B cell (primary cell): ENCODE results near the gene SFSWAP. TPM values are rescaled to one million over a fixed set of nuclear protein-coding genes. Genes with fewer than 3 reads are reported as not detected.

Source experiments
- ATAC-seq: fragments of 200-7000 bp; cut with Tn5 transposase; one replicate; pipeline ENCODE4 v1.10.0; 2021; ENCODE audit warnings: low read depth, mild to moderate bottlenecking, moderate number of reproducible peaks, moderate library complexity
- CTCF ChIA-PET: fragments of 350-600 bp; sonication (Branson Sonifier 250); formaldehyde crosslinking; loops from one replicate; lab custom pipeline; 2021; ENCODE audit warnings: antibody characterized with exemption, inconsistent platforms; lab: Charles Lee
- POLR2A ChIA-PET: fragments of 350-600 bp; sonication (Branson Sonifier 250); formaldehyde crosslinking; loops from one replicate; lab custom pipeline; 2021; ENCODE audit warnings: antibody characterized with exemption; lab: Charles Lee
- DNase-seq: peaks from one replicate; pipeline ENCODE4 v3.0.0; 2013
- H2AFZ ChIP-seq: 2 replicates; pipeline ENCODE4 v1.6.1; 2012; ENCODE audit warnings: mild to moderate bottlenecking, low read depth, low read length; ENCODE audit not compliant: insufficient read depth, poor library complexity, severe bottlenecking
- H3K27ac ChIP-seq, 2 donors: 1 replicate in 1 of 2; 2 replicates in 1 of 2; pipeline ENCODE4 v1.5.1; 2012 to 2013; ENCODE audit warnings: low read length in 2 of 2, mild to moderate bottlenecking in 2 of 2, moderate library complexity in 1 of 2
- H3K27me3 ChIP-seq, 4 experiments: fragments of 200-600 bp in 1 of 4; sonication (generic) in 1 of 4; replicated peaks in 1 of 4; 1 replicate in 2 of 4; 2 replicates in 2 of 4; pipeline versions ENCODE4 v1.6.1 to v1.7.0; 2013 to 2016; ENCODE audit warnings: low read length in 3 of 4, mild to moderate bottlenecking in 2 of 4, mixed read lengths in 1 of 4, moderate library complexity in 1 of 4; ENCODE audit not compliant: insufficient read depth in 4 of 4, control insufficient read depth in 3 of 4; ENCODE audit errors: control extremely low read depth in 1 of 4
- H3K36me3 ChIP-seq, 2 experiments: replicated peaks in 1 of 2; 1 replicate in 1 of 2; 2 replicates in 1 of 2; pipeline versions ENCODE4 v1.6.1 to v1.7.1; 2013; ENCODE audit warnings: low read length in 1 of 2; ENCODE audit not compliant: insufficient read depth in 2 of 2, control insufficient read depth in 1 of 2; ENCODE audit errors: control extremely low read depth in 1 of 2, extremely low read depth in 1 of 2
- H3K4me1 ChIP-seq, 2 donors: fragments of 200-600 bp in 1 of 2; sonication (generic) in 1 of 2; 1 replicate in 1 of 2; 2 replicates in 1 of 2; pipeline versions ENCODE4 v1.5.1 to v1.6.1; 2013 to 2017; ENCODE audit warnings: low read length in 2 of 2; ENCODE audit not compliant: control insufficient read depth in 2 of 2, insufficient read depth in 2 of 2
- H3K4me2 ChIP-seq: replicated peaks from 2 replicates; pipeline ENCODE3; 2012; ENCODE audit warnings: mild to moderate bottlenecking, low read depth, low read length; ENCODE audit not compliant: poor library complexity, severe bottlenecking
- H3K4me3 ChIP-seq, 5 experiments: fragments of 200-600 bp in 1 of 5; sonication (generic) in 1 of 5; 1 replicate in 3 of 5; 2 replicates in 2 of 5; pipeline versions ENCODE4 v1.5.1 to v1.7.0; 2011 to 2016; ENCODE audit warnings: low read length in 4 of 5, mild to moderate bottlenecking in 4 of 5, low read depth in 2 of 5, control low read depth in 1 of 5, moderate library complexity in 1 of 5; ENCODE audit not compliant: insufficient read depth in 1 of 5; ENCODE audit errors: control extremely low read depth in 1 of 5, extremely low read depth in 1 of 5
- H3K79me2 ChIP-seq: fragments of 200-600 bp; sonication (generic); one replicate; pipeline ENCODE4 v1.6.0; 2016; ENCODE audit warnings: low read length; ENCODE audit not compliant: control insufficient read depth, insufficient read depth
- H3K9ac ChIP-seq: fragments of 200-600 bp; sonication (generic); 2 replicates; pipeline ENCODE4 v1.6.1; 2017; ENCODE audit warnings: mild to moderate bottlenecking, low read length, moderate library complexity
- H3K9me3 ChIP-seq, 3 donors: one replicate each; pipeline versions ENCODE4 v1.6.1 to v1.7.1; 2013; ENCODE audit warnings: low read length in 2 of 3; ENCODE audit not compliant: control insufficient read depth in 2 of 3, insufficient read depth in 1 of 3; ENCODE audit errors: control extremely low read depth in 1 of 3
- H4K20me1 ChIP-seq: 2 replicates; pipeline ENCODE4 v1.6.0; 2012; ENCODE audit warnings: mild to moderate bottlenecking, low read length; ENCODE audit not compliant: insufficient read depth, control insufficient read depth, poor library complexity, severe bottlenecking
- H3K27ac Mint-ChIP-seq: one replicate; pipeline ENCODE4 v1.8.0; 2021; ENCODE audit warnings: mixed read lengths
- H3K27me3 Mint-ChIP-seq: one replicate; pipeline ENCODE4 v1.8.0; 2021; ENCODE audit warnings: mixed read lengths
- H3K4me1 Mint-ChIP-seq: one replicate; pipeline ENCODE4 v1.8.0; 2021; ENCODE audit warnings: mixed read lengths
- H3K4me3 Mint-ChIP-seq: one replicate; pipeline ENCODE4 v1.8.0; 2021; ENCODE audit warnings: mixed read lengths
- H3K9me3 Mint-ChIP-seq: one replicate; pipeline ENCODE4 v1.8.0; 2022; ENCODE audit warnings: mixed read lengths; ENCODE audit not compliant: insufficient read depth
- CTCF ChIP-seq: fragments of 200-600 bp; IDR thresholded peaks from one replicate; pipeline ENCODE4 v1.8.0; 2022; ENCODE audit warnings: antibody characterized with exemption, mild to moderate bottlenecking
- EZH2 ChIP-seq: IDR thresholded peaks from 2 replicates; pipeline ENCODE4 v1.6.1; 2012; ENCODE audit warnings: borderline replicate concordance, low read depth, mild to moderate bottlenecking, moderate library complexity, low read length; ENCODE audit not compliant: insufficient read depth, poor library complexity, severe bottlenecking
- WGBS: methylation state at CpG from one replicate; pipeline ENCODE4 v1.1.5; 2013; ENCODE audit warnings: missing lambda C conversion rate; ENCODE audit not compliant: insufficient coverage; 5-methylcytosine and 5-hydroxymethylcytosine counted together
- intact Hi-C: fragments of 100-400 bp; cut with micrococcal nuclease; formaldehyde crosslinking; loops from one replicate; pipeline ENCODE4 v1.10.0; 2022
- polyA plus RNA-seq: library from polyadenylated mRNA; depleted of rRNA; stranded (reverse); fragments of >200 nt; gene quantifications from 2 replicates; pipeline ENCODE4 v1.2.3, GENCODE V29; 2012
- total RNA-seq, 2 donors: library from RNA; stranded (reverse); fragments of 120-200 nt in 1 of 2; gene quantifications; 1 replicate in 1 of 2; 2 replicates in 1 of 2; pipeline versions ENCODE4 v1.2.3 to v1.2.4, GENCODE V29; 2013 to 2022

Gene SFSWAP
- total and polyA plus RNA-seq, 2 donors (not counting 1 experiment from before 2014, with no cell fraction given) = 69.3 to 122 TPM

GRCh38 chr12:131799828-131800593 lies 89.1 kb downstream of the SFSWAP start:
- no peaks in the 10 kb centered on the region for H4K20me1 ChIP-seq
- no peak overlapping the region for H3K4me2 ChIP-seq
- H3K27me3 ChIP-seq = no peaks in the 10 kb centered on the region
- CTCF ChIA-PET = no interaction called here
- Mint-ChIP-seq H3K9me3 (no peaks in the 10 kb centered on the region), H3K27me3 (no peaks in the 10 kb centered on the region), H3K27ac (no peak overlapping the region), H3K4me1 (peaks cover 30% of the 10 kb centered on the region), H3K4me3 (no peak overlapping the region)
- no peak for DNase-seq
- POLR2A ChIA-PET = no interaction called here
- no peak overlapping the region for H3K27ac ChIP-seq
- H3K4me1 ChIP-seq = peaks cover 21 to 34% of the 10 kb centered on the region in 2 donors
- peaks cover 0 to 6% (median 0%) of the 10 kb centered on the region in 3 donors for H3K9me3 ChIP-seq
- WGBS = 98% methylated on average over 27 of the region's 29 CpGs
- no peak overlapping the region for H3K9ac ChIP-seq
- peaks cover 0 to 42% of the 10 kb centered on the region in 2 experiments for H3K36me3 ChIP-seq
- no peak overlapping the region for H2AFZ ChIP-seq
- no peak for ATAC-seq
- no peak overlapping the region for H3K4me3 ChIP-seq
- H3K79me2 ChIP-seq = no peaks in the 10 kb centered on the region
- TF ChIP-seq CTCF = no peak
- TF ChIP-seq EZH2 = no peak
- intact Hi-C loops = no loop called here

- intact Hi-C loops = no loop called here
- Histone ChIP-seq H3K4me1 (peaks cover 16 to 28% of the 10 kb centered on the region in 2 donors), H3K9me3 (peaks cover 0 to 6% (median 0%) of the 10 kb centered on the region in 3 donors), H3K36me3 (peaks cover 0 to 42% of the 10 kb centered on the region in 2 experiments), H3K4me2 (no peak overlapping the region), H3K4me3 (no peak overlapping the region), H4K20me1 (no peaks in the 10 kb centered on the region), H3K27me3 (no peaks in the 10 kb centered on the region), H3K79me2 (no peaks in the 10 kb centered on the region), H2AFZ (no peak overlapping the region), H3K27ac (no peak overlapping the region), H3K9ac (no peak overlapping the region)
- H3K9me3 Mint-ChIP-seq = peaks cover 2% of the 10 kb centered on the region
- H3K4me1 Mint-ChIP-seq = peaks cover 28% of the 10 kb centered on the region
- ATAC-seq (no peak), DNase-seq (no peak)
- H3K27ac Mint-ChIP-seq = peak overlapping the region; percentile 53
- ChIA-PET CTCF (no interaction called here), POLR2A (no interaction called here)
- no peak overlapping the region for H3K4me3 Mint-ChIP-seq
- no peaks in the 10 kb centered on the region for H3K27me3 Mint-ChIP-seq
- 71% methylated on average over 17 of the region's 20 CpGs for WGBS
- TF ChIP-seq EZH2 (no peak), CTCF (no peak)
Measured at GRCh38 chr12:131800594-131801135, 89.8 kb downstream of the SFSWAP start.
